Endodermal cell (in vitro differentiated cells): ENCODE measurements around the gene WDR7. TPM values are rescaled to one million over a fixed set of nuclear protein-coding genes. Genes with fewer than 3 reads are reported as not detected.

Experiments used
- DNase-seq: peaks from one replicate; pipeline ENCODE4 v3.0.0-alpha.2; 2017
- H3K27ac ChIP-seq: 2 replicates; pipeline ENCODE4 v1.5.1; 2013; ENCODE audit warnings: mild to moderate bottlenecking, low read depth, low read length, moderate library complexity
- H3K27me3 ChIP-seq: 2 replicates; pipeline ENCODE4 v1.6.1; 2013; ENCODE audit warnings: mild to moderate bottlenecking, low read length, moderate library complexity; ENCODE audit not compliant: insufficient read depth, control insufficient read depth, poor library complexity, severe bottlenecking
- H3K36me3 ChIP-seq: 2 replicates; pipeline ENCODE4 v1.7.0; 2013; ENCODE audit warnings: mild to moderate bottlenecking, low read length, moderate library complexity; ENCODE audit not compliant: control insufficient read depth, insufficient read depth
- H3K4me1 ChIP-seq: one replicate; pipeline ENCODE4 v1.7.0; 2013; ENCODE audit warnings: low read length; ENCODE audit not compliant: control insufficient read depth, insufficient read depth
- H3K4me3 ChIP-seq: 2 replicates; pipeline ENCODE4 v1.5.1; 2013; ENCODE audit warnings: mild to moderate bottlenecking, low read length, moderate library complexity
- H3K9ac ChIP-seq: 2 replicates; pipeline ENCODE4 v1.6.1; 2013; ENCODE audit warnings: mild to moderate bottlenecking, low read length, moderate library complexity; ENCODE audit not compliant: poor library complexity, severe bottlenecking; ENCODE audit errors: extremely low read depth
- H3K9me3 ChIP-seq: 2 replicates; pipeline ENCODE4 v1.6.1; 2013; ENCODE audit warnings: mild to moderate bottlenecking, low read length, moderate library complexity; ENCODE audit not compliant: control insufficient read depth
- H3K27ac Mint-ChIP-seq: 2 replicates; pipeline ENCODE4 v1.8.0; 2020; ENCODE audit warnings: mixed read lengths
- H3K27me3 Mint-ChIP-seq: 2 replicates; pipeline ENCODE4 v1.8.0; 2021; ENCODE audit warnings: mild to moderate bottlenecking, mixed read lengths; ENCODE audit not compliant: insufficient read depth
- H3K36me3 Mint-ChIP-seq: 2 replicates; pipeline ENCODE4 v1.8.0; 2020; ENCODE audit warnings: low read depth, mixed read lengths
- H3K4me1 Mint-ChIP-seq: 2 replicates; pipeline ENCODE4 v1.8.0; 2020; ENCODE audit warnings: mixed read lengths
- H3K4me3 Mint-ChIP-seq: 2 replicates; pipeline ENCODE4 v1.8.0; 2020; ENCODE audit warnings: mild to moderate bottlenecking, moderate library complexity, mixed read lengths
- H3K9me3 Mint-ChIP-seq: 2 replicates; pipeline ENCODE4 v1.8.0; 2020; ENCODE audit warnings: mild to moderate bottlenecking, mixed read lengths
- CTCF ChIP-seq: fragments of 200-600 bp; sonication (generic); conservative IDR thresholded peaks from 2 replicates; pipeline ENCODE4 v1.5.0; 2021; ENCODE audit warnings: antibody characterized with exemption, mild to moderate bottlenecking
- WGBS, 2 experiments: methylation state at CpG; one replicate each; pipeline versions ENCODE4 v1.1.5 to v1.1.7; 2013; ENCODE audit warnings: missing lambda C conversion rate in 2 of 2, mixed read lengths in 1 of 2; ENCODE audit not compliant: insufficient coverage in 1 of 2, insufficient read length in 1 of 2; 5-methylcytosine and 5-hydroxymethylcytosine counted together
- total RNA-seq, 2 donors: library from RNA; stranded (reverse); fragmentation: NEBNext Ultra II Directional in 1 of 2; extraction: Animal tissue kit (Norgen Biotek cat#: 25700) in 1 of 2; gene quantifications; 2 replicates in 1 of 2; 3 replicates in 1 of 2; pipeline ENCODE4 v1.2.1, GENCODE V29; 2021

WDR7 gene
- total RNA-seq, 2 donors from 2014 or later: 17.1 to 22.5 TPM

- Mint-ChIP-seq H3K27me3 (no peaks in the 10 kb centered on the region), H3K4me1 (peaks cover 51% of the 10 kb centered on the region), H3K36me3 (peaks cover 4% of the 10 kb centered on the region), H3K4me3 (no peak overlapping the region), H3K27ac (no peak overlapping the region), H3K9me3 (peaks cover 5% of the 10 kb centered on the region)
- no peak for TF ChIP-seq CTCF
- Histone ChIP-seq H3K4me1 (peaks cover 19% of the 10 kb centered on the region), H3K27me3 (no peaks in the 10 kb centered on the region), H3K9me3 (no peaks in the 10 kb centered on the region), H3K36me3 (no peaks in the 10 kb centered on the region), H3K9ac (no peak overlapping the region), H3K4me3 (no peak overlapping the region), H3K27ac (no peak overlapping the region)
- 95 to 98% methylated on average over 11 to 15 of the region's 15 CpGs for WGBS, 2 experiments
- peak; percentile 29 for DNase-seq
These were observed 376.1 kb downstream of the WDR7 start for GRCh38 chr18:57027190-57027708.

GRCh38 chr18:57029761-57030160, 378.6 kb downstream of the WDR7 start:
- Histone ChIP-seq H3K27me3 (no peaks in the 10 kb centered on the region), H3K9ac (no peak overlapping the region), H3K9me3 (no peaks in the 10 kb centered on the region), H3K4me3 (no peak overlapping the region), H3K27ac (no peak overlapping the region), H3K4me1 (peaks cover 19% of the 10 kb centered on the region), H3K36me3 (no peaks in the 10 kb centered on the region)
- 86 to 94% methylated on average over 5 of the region's 5 CpGs for WGBS, 2 experiments
- no peak overlapping the region for H3K27ac Mint-ChIP-seq
- H3K4me1 Mint-ChIP-seq: peaks cover 53% of the 10 kb centered on the region
- DNase-seq: peak; percentile 74
- peak; percentile 68 for TF ChIP-seq CTCF
- peaks cover 8% of the 10 kb centered on the region for H3K9me3 Mint-ChIP-seq
- no peak overlapping the region for H3K4me3 Mint-ChIP-seq
- H3K27me3 Mint-ChIP-seq: no peaks in the 10 kb centered on the region
- no peaks in the 10 kb centered on the region for H3K36me3 Mint-ChIP-seq

- H3K9me3 ChIP-seq: no peaks in the 10 kb centered on the region
- peaks cover 19% of the 10 kb centered on the region for H3K4me1 ChIP-seq
- peaks cover 51% of the 10 kb centered on the region for H3K4me1 Mint-ChIP-seq
- no peak overlapping the region for H3K9ac ChIP-seq
- H3K9me3 Mint-ChIP-seq: peaks cover 8% of the 10 kb centered on the region
- DNase-seq: no peak
- no peaks in the 10 kb centered on the region for H3K36me3 ChIP-seq
- H3K27ac Mint-ChIP-seq: no peak overlapping the region
- no peak overlapping the region for H3K27ac ChIP-seq
- no peak overlapping the region for H3K4me3 Mint-ChIP-seq
- no peaks in the 10 kb centered on the region for H3K27me3 Mint-ChIP-seq
- TF ChIP-seq CTCF: no peak
- H3K36me3 Mint-ChIP-seq: no peaks in the 10 kb centered on the region
- H3K4me3 ChIP-seq: no peak overlapping the region
- H3K27me3 ChIP-seq: no peaks in the 10 kb centered on the region
- WGBS, 2 experiments: 96 to 100% methylated on average over 3 to 5 of the region's 5 CpGs
These were observed 379.3 kb downstream of the WDR7 start for GRCh38 chr18:57030417-57030816.
